ENCODE measurements around the gene CHKB.

DNA sequence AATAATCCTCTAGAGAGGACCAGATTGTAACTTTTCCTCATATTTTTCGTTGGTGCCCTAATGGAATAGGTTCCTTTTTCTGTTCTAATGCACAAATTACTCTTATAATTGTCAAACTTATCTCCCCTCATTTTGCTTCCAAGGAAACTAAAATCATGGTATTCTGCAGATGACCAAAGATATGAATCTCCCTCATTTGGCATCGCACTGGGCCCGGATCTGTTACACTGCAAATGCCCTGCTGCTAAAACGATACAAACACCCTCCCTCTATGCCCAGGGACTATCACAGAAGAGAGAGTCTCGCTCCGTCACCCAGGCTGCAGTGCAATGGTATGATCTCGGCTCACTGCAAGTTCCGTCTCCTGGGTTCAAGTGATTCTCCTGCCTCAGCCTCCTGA, 29.3 kb downstream of the CHKB start:
- TF ChIP-seq, protein P1, sequence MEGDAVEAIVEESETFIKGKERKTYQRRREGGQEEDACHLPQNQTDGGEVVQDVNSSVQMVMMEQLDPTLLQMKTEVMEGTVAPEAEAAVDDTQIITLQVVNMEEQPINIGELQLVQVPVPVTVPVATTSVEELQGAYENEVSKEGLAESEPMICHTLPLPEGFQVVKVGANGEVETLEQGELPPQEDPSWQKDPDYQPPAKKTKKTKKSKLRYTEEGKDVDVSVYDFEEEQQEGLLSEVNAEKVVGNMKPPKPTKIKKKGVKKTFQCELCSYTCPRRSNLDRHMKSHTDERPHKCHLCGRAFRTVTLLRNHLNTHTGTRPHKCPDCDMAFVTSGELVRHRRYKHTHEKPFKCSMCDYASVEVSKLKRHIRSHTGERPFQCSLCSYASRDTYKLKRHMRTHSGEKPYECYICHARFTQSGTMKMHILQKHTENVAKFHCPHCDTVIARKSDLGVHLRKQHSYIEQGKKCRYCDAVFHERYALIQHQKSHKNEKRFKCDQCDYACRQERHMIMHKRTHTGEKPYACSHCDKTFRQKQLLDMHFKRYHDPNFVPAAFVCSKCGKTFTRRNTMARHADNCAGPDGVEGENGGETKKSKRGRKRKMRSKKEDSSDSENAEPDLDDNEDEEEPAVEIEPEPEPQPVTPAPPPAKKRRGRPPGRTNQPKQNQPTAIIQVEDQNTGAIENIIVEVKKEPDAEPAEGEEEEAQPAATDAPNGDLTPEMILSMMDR (IDR thresholded peaks at IDR 0.05; ENCODE audit: low read length), result no peak
- no peak for TF ChIP-seq EZH2 (IDR thresholded peaks at IDR 0.05; ENCODE audit: borderline replicate concordance, low read length)
